NOMO-1 (cell line): ENCODE measurements around the gene PIK3C2G.

Experiments used
- DNase-seq, 2 experiments: peaks; one replicate each; lab custom pipeline; 2025; ENCODE audit not compliant: unreplicated experiment in 2 of 2; lab: John Stamatoyannopoulos, UW

The PIK3C2G gene

DNA sequence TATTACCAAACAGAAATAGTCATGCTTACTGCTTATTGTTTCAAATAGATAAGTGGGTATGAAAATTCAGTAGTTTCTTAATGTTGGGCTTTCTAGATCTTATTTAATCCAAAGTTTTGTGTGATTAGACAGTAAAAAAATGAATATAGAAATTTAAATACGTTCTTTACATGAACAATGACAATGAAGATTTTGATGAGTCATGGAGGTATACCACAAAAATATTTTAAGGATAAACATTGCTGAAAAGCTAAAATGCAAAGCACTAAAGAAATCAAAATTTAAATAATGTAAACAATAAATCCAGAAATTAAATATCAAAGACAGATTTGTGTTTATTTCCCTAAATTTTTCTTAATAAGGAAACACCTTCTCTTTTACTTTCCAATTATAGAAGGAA, 78.3 kb downstream of the PIK3C2G start:
- DNase-seq, result no peak

DNA sequence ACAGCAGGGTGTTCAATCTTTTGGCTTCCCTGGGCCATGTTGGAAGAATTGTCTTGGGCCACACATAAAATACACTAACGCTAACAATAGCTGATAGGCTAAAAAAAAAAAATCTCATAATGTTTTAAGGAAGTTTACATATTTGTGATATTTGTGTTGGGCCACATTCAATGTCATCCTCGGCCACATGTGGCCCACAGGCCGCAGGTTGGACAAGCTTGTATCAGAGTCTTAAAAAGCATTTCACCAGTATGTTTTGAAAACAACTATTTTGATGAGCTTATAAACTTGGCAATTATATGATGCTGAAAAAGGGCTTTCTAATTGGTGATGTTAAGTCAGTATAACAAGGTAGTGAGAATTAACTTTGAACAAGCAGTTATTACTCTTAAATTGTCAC, 78.9 kb downstream of the PIK3C2G start:
- DNase-seq, result no peak

DNA sequence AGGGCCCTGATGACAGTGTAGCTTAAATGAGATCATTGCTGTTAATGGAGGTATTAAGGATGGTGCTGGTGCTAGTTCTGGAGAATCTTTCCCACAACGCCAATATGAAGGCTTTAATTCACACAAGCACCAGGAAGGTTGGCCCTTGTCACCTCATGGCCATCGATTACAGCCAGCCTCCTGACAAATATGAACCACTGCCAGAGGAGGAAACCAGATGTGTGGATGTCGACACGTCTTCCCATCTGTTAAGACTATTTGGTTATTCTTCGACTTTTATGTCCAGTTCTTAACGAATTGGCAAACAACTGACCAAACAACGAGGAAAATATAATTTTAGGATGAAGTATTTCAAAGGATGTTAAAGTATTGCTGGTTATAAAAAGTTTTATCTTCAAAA, 79.5 kb downstream of the PIK3C2G start:
- no peak for DNase-seq

DNA sequence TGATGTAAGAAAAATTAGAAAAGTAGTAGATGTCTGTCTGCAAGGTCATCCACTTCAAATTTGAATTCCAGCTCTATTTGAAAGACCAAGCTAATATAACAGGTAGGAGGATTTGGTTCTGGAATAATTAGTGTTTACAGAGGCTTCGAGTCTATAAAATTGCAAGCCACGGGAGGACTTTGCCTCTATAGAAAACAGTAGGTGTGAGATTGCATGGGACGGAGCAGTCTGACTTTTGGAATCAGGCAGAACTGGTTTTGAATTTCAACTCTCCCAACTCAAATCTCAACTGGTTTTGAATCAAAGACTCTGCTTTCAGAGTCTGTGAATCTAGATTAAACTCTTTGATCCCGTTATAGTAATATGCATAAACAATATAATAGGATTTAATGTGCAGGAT, 82.4 kb downstream of the PIK3C2G start:
- DNase-seq, result no peak

DNA sequence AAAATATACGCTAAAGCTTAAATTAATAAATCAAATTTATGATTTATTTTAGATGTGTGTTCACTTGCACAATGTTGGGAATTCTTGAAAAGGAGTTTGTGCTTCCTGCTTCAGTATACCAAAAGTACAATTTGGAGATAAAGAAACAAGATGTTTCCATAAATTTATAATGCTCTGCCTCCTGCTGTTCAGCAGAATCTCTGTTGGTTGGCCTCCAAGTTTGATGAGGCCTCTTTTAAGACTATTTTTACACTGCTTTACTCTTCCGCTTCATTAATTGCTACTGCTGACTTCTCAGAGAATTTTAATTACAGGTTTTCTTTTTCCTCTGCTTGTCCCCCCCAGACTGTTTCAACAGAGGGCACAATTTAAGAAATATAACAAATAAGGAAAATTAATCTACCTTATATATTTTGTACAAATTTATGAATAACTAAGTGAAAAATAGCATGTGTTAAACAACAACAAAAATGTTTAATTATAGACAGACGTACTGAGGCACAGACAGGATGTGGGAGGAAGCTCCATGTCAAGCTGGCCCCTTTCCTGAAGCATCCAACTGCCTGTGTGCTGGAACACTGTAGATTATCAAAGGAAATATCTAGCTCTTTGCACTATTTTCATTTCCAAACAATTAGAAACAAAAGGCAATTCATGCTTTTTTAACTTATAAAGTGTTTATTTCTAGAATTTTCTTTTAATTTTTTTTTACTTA, 83.9 kb downstream of the PIK3C2G start:
- DNase-seq, result no peak

DNA sequence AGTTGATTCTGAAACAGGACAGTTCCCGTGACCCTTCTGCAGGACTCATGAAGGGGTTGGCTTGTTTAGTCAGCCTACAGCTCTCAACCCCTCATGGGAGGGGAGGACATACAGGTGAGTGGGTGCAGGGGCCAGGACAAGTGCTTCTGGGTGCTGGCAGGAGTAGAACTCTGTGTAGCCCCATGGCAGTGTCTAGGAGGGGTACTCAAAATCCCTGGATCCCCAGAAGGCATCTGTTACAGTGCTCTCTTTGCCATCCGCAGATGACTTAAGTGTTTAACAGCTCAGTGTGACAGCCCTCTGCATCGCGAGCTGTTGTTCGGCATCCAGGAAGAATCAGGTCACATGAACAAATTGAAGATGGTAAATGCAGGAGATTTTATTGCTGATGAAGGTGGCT, 91.0 kb downstream of the PIK3C2G start:
- no peak for DNase-seq

DNA sequence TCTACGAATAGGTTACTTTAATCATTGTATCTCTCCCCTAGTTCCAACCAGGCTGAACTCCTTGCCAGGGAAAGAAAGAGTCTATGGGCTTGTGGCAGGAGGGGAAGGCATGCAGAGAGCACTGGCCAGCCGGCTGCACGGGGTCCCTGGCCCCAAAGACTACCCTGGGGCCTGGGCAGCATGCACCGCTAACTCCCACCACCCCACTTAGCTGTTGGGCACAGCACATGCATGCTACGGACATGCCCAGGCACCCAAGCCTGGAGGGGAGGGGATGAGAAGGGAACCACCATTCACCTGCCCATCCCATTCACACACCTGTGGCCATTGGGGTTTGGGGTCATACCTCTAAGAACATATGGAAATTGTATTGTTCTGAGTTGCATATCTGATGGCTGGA, 94.1 kb downstream of the PIK3C2G start:
- no peak for DNase-seq

DNA sequence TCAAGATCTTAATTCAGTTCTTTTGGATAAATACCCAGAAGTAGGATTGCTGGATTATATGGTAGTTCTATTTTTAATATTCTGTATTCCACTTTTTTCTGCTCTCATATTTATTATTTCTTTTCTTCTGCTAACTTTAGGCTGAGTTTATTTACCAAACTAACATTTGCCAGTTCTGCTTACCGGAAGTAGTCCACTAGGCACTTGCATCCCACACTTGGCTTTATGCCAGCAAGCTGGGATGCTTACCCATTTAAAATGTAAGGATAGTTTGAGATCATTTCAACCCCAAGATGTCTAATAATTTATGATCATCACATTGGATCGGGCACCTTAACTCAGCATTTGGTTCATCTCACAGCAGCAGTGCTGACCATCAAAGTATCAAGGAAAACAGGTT, 96.8 kb downstream of the PIK3C2G start:
- DNase-seq, result no peak

DNA sequence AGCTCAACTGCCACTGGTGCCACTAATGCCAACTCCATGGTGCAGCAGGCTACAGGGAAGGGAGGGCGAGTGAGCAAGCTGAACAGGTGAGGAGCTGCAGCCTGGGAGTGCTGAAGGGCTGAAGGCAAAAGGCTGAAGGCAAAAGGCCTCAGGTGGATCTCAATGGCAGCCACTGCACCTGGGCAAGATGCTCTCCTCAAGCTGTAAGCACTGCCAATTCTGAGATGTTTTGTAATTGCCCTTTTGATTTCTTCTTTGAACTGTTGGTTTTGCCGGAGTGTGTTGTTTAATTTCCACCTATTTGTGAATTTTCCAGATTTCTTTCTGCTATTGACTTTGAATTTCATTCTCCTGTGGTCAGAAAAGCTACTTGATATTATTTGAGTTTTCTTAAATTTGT, 97.6 kb downstream of the PIK3C2G start:
- DNase-seq, result no peak

DNA sequence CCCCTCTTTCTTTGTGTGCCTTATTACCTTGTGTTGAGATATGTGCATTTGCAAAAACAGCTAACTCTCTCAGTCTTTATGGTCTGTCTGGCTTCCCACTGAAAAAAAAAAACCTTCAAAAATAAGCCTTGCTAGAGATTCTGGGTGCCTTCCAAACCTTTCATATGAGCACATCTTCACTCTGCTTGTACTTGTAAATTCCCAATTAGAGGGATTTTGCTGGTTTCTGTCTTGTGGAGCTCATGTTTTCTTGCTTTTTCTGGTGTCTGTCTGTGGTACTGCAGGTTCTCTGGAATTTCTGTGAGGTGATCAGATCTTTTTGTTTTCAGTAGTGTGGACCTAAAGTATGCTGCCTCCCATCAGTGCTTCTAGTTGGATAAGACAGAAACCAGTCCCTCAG, 100.1 kb downstream of the PIK3C2G start:
- no peak for DNase-seq

DNA sequence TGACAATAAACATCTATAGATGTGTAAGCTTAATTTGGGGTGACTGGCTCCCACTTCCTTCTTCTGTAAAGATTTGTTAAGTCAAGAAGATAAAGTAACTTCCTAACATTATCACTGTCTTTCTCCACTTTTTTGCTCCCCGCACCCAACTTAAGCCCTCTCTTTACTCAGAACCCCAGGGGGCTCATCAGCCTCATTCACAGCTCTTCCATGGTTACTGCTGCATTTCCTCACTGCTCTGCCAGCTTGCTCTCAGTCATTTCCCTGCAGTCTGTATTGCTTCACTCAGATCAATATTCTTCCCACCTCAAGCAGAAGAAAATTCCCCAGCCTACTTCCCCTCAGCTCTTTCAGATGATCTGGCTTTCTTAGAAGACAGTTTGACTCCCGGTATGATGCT, 102.0 kb downstream of the PIK3C2G start:
- no peak for DNase-seq

DNA sequence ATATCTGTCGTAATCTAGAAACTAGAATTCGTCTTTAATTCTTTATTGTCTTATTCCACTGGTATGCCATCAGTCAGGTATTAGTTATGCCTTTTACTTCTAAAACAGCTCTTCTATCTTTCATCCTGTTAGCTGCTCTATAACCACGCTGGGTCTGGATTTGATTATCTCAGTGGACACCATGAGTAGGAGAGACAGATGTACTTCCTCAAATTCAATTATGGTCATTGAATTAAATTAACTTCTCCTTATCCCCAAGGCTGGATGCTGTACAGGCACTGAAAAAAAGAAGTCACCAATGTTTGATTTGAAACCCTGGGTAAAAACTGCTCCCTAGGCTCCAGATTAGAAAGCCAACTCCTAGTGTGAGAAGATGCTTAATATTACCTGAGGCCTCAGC, 107.3 kb downstream of the PIK3C2G start:
- no peak for DNase-seq

DNA sequence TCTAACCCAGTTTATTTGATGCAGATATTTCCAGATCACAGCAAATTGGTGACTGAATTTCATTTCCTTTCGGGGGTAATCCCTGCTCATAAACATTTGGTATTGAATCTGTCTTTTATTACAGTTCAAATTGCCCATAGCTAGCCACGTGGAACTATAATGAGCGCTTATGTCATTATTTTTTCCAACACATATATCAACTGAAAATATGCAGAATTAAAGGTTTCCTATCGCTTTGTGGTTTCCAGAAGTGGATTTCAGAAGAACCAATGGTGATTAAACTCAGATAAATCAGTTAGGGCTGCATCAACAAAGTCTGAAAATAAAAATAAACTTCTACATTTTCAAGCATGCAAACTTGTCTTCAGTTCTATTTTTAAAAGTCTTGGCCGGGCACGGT, 111.9 kb downstream of the PIK3C2G start:
- no peak for DNase-seq

DNA sequence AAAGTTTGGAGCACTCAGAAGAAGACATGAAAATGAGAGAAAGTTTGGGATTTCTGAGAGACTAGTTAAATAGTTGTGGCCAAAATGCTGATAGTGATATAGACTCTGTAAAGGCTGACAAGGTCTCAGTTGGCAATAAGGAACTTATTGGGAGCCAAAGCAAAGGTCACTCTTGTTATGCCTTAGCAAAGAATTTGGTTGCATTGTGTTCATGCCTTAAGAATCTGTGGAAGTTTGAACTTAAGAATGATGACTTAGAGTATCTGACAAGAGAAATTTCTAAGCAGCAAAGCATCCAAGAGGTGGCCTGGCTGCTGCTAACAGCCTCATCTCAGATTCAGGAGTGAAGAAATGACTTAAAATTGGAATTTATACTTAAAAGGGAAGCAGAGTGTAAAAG, 113.8 kb downstream of the PIK3C2G start:
- no peak for DNase-seq

DNA sequence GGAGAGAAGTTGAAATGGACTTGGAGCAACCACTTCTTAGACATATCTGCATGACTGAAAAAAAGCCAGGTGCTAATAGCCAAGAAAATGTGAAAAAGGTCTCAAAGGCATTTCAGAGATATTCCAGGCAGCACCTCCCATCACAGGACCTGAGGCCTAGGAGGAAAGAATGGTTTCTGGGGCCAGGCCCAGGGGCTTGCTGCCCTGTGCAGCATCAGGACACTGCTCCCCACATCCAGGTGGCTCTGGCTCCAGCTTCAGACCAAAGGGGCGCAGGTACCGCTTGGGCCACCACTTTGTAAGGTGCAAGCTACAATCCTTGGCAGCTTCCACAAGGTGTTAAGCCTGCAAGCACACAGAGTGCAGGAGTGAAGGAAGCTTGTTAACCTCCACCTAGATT, 114.3 kb downstream of the PIK3C2G start:
- DNase-seq, result no peak

DNA sequence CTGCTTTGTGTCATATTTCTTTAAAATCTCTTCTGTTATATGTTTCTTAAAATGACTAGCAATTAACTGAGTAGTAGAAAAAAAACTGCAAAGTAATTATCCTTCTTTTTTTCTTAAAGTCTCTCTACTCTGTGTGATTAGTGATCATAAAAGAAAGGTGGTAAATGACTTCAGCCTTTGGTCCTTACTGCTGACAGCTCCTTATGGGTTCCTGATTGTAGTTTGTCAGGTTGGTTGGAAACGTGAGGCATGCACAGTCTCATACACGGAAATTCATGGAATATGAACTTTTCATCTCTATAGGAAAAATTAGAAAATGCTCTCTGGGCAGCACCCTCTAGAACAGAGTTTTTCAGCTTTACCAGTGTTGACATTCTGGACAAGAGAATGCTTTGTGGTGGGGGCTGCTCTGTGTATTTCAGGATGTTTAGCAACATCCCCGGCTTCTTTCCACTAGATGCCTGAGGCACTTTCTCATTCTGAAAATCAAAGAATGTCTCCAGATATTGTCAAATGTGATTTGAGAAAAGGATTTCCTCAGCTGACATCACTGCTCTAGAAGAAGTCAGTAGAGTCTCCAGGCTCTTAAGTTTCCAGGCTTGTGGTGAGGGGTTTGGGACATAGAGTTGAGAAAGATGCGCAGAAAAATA, 121.0 kb downstream of the PIK3C2G start:
- no peak for DNase-seq

DNA sequence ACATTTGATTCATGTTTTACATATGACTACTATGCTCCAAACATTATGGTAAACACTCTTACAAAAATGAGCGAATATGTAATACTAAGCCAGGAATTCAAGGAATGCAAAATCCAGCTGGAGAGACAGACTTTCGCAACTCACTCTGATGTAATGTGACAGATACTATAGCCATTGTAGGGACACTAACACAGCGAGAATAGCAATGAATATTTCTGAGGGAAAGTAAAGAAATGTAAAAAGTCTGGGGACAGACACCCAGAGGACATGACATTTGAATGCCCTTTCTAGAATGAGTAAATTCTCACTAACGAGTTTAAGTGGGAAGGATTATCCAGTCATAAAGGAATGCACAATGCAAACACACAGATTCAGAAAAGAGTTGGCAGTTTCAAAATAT, 121.9 kb downstream of the PIK3C2G start:
- no peak for DNase-seq

DNA sequence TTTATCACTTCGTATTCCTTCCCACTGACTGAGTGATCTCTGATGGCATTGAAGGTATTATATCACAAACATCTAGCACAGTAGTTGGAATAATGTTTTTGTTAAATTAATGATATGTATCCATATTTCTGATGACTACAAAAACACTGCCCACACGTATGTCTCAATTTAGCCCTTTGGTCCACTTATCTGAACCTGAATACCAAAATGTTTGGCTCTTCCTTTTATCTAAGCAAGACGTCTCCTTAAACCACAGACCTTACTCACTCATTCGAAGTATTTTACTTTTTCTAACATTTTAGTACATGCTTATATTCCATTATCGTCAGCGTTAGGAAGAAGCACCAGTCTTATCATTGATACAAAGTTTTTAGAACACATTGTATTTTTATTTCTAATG, 126.4 kb downstream of the PIK3C2G start:
- no peak for DNase-seq

DNA sequence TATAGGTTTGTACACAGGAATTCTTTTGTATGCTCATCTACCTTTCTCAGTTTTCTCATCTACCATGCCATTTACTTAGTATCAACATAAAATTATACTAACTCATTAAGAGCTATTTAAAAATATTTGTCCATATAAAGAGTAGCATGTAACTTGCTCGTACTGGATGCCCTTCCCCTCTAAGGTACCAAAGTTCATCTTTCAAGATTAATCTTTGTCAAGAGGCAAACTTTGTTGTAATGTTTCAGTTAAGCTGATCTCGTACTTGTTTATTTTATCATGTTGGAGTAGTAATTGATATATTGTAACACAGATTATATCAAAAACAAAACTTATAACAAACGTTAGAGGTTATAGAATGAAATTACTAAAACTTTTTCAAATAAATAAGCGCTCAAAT, 128.5 kb downstream of the PIK3C2G start:
- no peak for DNase-seq

DNA sequence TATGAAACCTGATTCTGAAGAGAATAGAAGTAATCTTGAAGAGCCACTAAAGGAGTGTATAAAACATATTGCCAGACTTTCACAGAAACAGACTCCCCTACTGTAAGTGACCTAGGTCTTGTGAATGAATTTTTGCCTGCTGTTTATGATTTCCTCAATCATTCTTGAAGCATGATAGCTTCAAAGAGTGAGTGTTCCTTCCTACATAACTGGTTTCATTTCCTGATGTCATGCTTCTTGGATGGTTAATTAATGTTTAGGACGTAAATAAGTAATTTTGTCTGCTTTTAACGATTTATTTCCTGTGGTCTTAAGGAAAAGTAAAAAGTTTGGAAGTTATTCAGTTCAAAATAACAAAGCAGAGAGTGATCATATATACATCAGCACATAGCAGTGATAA, 129.8 kb downstream of the PIK3C2G start:
- DNase-seq, result no peak

DNA sequence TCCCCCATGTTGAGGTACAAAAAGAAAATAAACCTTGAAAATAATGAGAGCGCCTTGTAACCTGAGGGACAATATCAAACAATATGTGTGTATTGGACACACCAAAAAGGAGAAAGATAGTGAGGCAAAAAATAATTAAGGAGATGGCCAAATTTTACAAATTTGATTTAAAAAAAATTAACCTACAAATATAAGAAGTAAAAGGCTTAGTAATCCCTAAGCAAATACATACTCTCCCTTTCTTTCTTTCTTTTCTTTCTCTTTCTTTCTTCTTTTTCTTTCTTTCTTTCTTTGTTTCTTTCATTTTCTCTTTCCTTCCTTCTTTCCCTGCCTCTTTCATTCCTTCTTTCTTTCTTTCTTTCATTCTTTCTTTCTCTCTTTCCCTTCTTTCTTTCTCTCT, 133.4 kb downstream of the PIK3C2G start:
- DNase-seq, result no peak

DNA sequence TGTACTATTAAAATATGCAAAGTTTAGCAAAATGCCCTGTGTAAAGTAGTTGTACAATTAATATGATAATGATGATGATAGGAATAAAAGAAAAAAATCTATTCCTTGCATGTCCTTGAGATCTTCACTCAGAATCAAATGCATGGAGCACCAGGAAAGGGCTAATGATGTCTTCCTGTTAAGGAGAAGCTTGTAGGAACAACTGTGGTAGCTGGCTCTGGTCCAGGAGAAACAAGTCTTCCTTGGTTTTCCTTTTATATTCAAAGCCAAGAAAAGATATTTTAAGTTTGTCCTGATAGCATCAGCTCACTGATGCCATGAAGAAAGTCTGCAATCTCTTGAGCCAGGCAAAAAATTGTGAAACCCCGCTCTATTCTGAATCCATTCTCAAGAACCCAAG, 138.9 kb downstream of the PIK3C2G start:
- DNase-seq, result no peak
